ENCODE data around the gene SLC35A4. TPM values are rescaled to one million over a fixed set of nuclear protein-coding genes. Genes with fewer than 3 reads are reported as not detected.
A peak's percentile ranks its signal among the peaks of the same experiment; 100 is the strongest.

The SLC35A4 gene
- total and polyA plus RNA-seq, 2 donors (not counting 1 experiment from before 2014, with no cell fraction given): 48.6 to 57.8 TPM

- Histone ChIP-seq H3K27ac (ENCODE audit: low read length in 2 of 2) (peak overlapping the region; percentile 81 to 85), H3K4me1 (ENCODE audit: control insufficient read depth in 2 of 2, insufficient read depth in 2 of 2, low read length in 2 of 2) (peaks cover 10 to 31% of the 10 kb centered on the region in 2 donors), H3K4me2 (replicated peaks; ENCODE audit: low read depth, low read length, poor library complexity, severe bottlenecking) (peak overlapping the region; percentile 93), H3K27me3 (replicated peaks in 1 of 4; ENCODE audit: control extremely low read depth in 1 of 4, control insufficient read depth in 3 of 4, insufficient read depth in 4 of 4, low read length in 3 of 4) (no peaks in the 10 kb centered on the region), H3K36me3 (replicated peaks in 1 of 2; ENCODE audit: control extremely low read depth in 1 of 2, control insufficient read depth in 1 of 2, extremely low read depth in 1 of 2, insufficient read depth in 2 of 2, low read length in 1 of 2) (peaks cover 0 to 30% of the 10 kb centered on the region in 2 experiments), H3K9me3 (ENCODE audit: control extremely low read depth in 1 of 3, control insufficient read depth in 2 of 3, insufficient read depth in 1 of 3, low read length in 2 of 3) (no peaks in the 10 kb centered on the region), H4K20me1 (ENCODE audit: control insufficient read depth, insufficient read depth, low read length, poor library complexity, severe bottlenecking) (no peaks in the 10 kb centered on the region), H3K79me2 (ENCODE audit: control insufficient read depth, insufficient read depth, low read length) (peaks cover 4% of the 10 kb centered on the region), H2AFZ (ENCODE audit: insufficient read depth, low read depth, low read length, poor library complexity, severe bottlenecking) (peak overlapping the region; percentile 82), H3K4me3 (ENCODE audit: control extremely low read depth in 1 of 5, extremely low read depth in 1 of 5, insufficient read depth in 1 of 5, low read depth in 2 of 5, low read length in 4 of 5) (peak overlapping the region; percentile 35 to 93 (median 79)), H3K9ac (ENCODE audit: low read length) (peak overlapping the region; percentile 85)
- Mint-ChIP-seq H3K27me3 (no peaks in the 10 kb centered on the region), H3K9me3 (ENCODE audit: insufficient read depth) (no peaks in the 10 kb centered on the region), H3K4me1 (peaks cover 35% of the 10 kb centered on the region), H3K4me3 (peak overlapping the region; percentile 94), H3K27ac (peak overlapping the region; percentile 94)
- DNase-seq (no peak), ATAC-seq (ENCODE audit: low read depth) (no peak)
- WGBS (ENCODE audit: insufficient coverage): 23% methylated on average over 5 of the region's 5 CpGs
- POLR2A ChIA-PET: interaction anchor here (1.2 to 2.9 kb wide), 7 partner anchors 10 to 152 kb away, joined by 3 to 35 read pairs (median 4); partner anchors contain the start of genes ANKHD1, APBB3, SLC35A4 and SRA1
- no peak for TF ChIP-seq CTCF (IDR thresholded peaks at IDR 0.05)
- TF ChIP-seq EZH2 (IDR thresholded peaks at IDR 0.05; ENCODE audit: borderline replicate concordance, insufficient read depth, low read depth, low read length, poor library complexity, severe bottlenecking): no peak
- CTCF ChIA-PET: interaction anchor here (1.1 to 2.3 kb wide), 7 partner anchors 9 to 174 kb away, joined by 3 to 18 read pairs (median 5); partner anchors contain the start of genes APBB3, IK, NDUFA2 and SLC35A4
- intact Hi-C loops (cut with micrococcal nuclease): loop anchor here (5.0 kb wide), 1 partner anchor 154 kb away; the partner anchor contains the start of gene ZMAT2
Measured at GRCh38 chr5:140548300-140548688, 16.3 kb upstream of the SLC35A4 start.

- H2AFZ ChIP-seq (ENCODE audit: insufficient read depth, low read depth, low read length, poor library complexity, severe bottlenecking): peak overlapping the region; percentile 82
- no peak for DNase-seq
- Mint-ChIP-seq H3K27ac (peak overlapping the region; percentile 94), H3K4me1 (peaks cover 40% of the 10 kb centered on the region), H3K9me3 (ENCODE audit: insufficient read depth) (no peaks in the 10 kb centered on the region), H3K4me3 (peak overlapping the region; percentile 94), H3K27me3 (no peaks in the 10 kb centered on the region)
- H3K27ac ChIP-seq (ENCODE audit: low read length in 2 of 2): peak overlapping the region in 1 of 2 donors; percentile 85
- peak overlapping the region; percentile 93 for H3K4me2 ChIP-seq (replicated peaks; ENCODE audit: low read depth, low read length, poor library complexity, severe bottlenecking)
- 94% methylated on average over 3 of the region's 7 CpGs for WGBS (ENCODE audit: insufficient coverage)
- no peak overlapping the region for H3K9ac ChIP-seq (ENCODE audit: low read length)
- ChIA-PET CTCF (interaction anchor here (1.1 to 2.3 kb wide), 6 partner anchors 8 to 174 kb away, joined by 4 to 18 read pairs (median 9); partner anchors contain the start of genes APBB3, IK, NDUFA2 and SLC35A4), POLR2A (interaction anchor here (1.3 to 2.9 kb wide), 3 partner anchors 9 to 91 kb away, joined by 3 to 35 read pairs (median 15); partner anchors contain the start of genes APBB3, SLC35A4, SRA1 and TMCO6)
- H4K20me1 ChIP-seq (ENCODE audit: control insufficient read depth, insufficient read depth, low read length, poor library complexity, severe bottlenecking): no peaks in the 10 kb centered on the region
- peaks cover 10 to 33% of the 10 kb centered on the region in 2 donors for H3K4me1 ChIP-seq (ENCODE audit: control insufficient read depth in 2 of 2, insufficient read depth in 2 of 2, low read length in 2 of 2)
- intact Hi-C loops (cut with micrococcal nuclease): loop anchor here (5.0 kb wide), 1 partner anchor 154 kb away; the partner anchor contains the start of gene ZMAT2
- H3K4me3 ChIP-seq (ENCODE audit: control extremely low read depth in 1 of 5, extremely low read depth in 1 of 5, insufficient read depth in 1 of 5, low read depth in 2 of 5, low read length in 4 of 5): no peak overlapping the region
- H3K79me2 ChIP-seq (ENCODE audit: control insufficient read depth, insufficient read depth, low read length): peaks cover 4% of the 10 kb centered on the region
- no peak for ATAC-seq (ENCODE audit: low read depth)
- H3K27me3 ChIP-seq (replicated peaks in 1 of 4; ENCODE audit: control extremely low read depth in 1 of 4, control insufficient read depth in 3 of 4, insufficient read depth in 4 of 4, low read length in 3 of 4): no peaks in the 10 kb centered on the region
- H3K9me3 ChIP-seq (ENCODE audit: control extremely low read depth in 1 of 3, control insufficient read depth in 2 of 3, insufficient read depth in 1 of 3, low read length in 2 of 3): no peaks in the 10 kb centered on the region
- TF ChIP-seq CTCF (IDR thresholded peaks at IDR 0.05): no peak
- TF ChIP-seq EZH2 (IDR thresholded peaks at IDR 0.05; ENCODE audit: borderline replicate concordance, insufficient read depth, low read depth, low read length, poor library complexity, severe bottlenecking): no peak
- peaks cover 0 to 29% of the 10 kb centered on the region in 2 experiments for H3K36me3 ChIP-seq (replicated peaks in 1 of 2; ENCODE audit: control extremely low read depth in 1 of 2, control insufficient read depth in 1 of 2, extremely low read depth in 1 of 2, insufficient read depth in 2 of 2, low read length in 1 of 2)
Measured at GRCh38 chr5:140548791-140549190, 15.8 kb upstream of the SLC35A4 start.

All from B cell (primary cell).